Kidney (tissue), 14 donors: ENCODE measurements around the gene ELAC2. TPM values are rescaled to one million over a fixed set of nuclear protein-coding genes. Genes with fewer than 3 reads are reported as not detected.

Experiments
- DNase-seq, 5 donors: peaks; one replicate each; pipeline ENCODE4 v3.0.0-alpha.2; 2013 to 2020
- FAIRE-seq: peaks from 2 replicates; lab custom pipeline; 2012; peaks lifted over from hg19 to GRCh38; lab: Jason Lieb, UNC
- H3K27ac ChIP-seq, 2 donors: one replicate each; pipeline ENCODE4 v1.7.0; 2013; ENCODE audit warnings: low read depth in 2 of 2, low read length in 2 of 2, inconsistent platforms in 1 of 2
- H3K27me3 ChIP-seq: one replicate; pipeline ENCODE4 v1.7.1; 2013; ENCODE audit warnings: low read length, inconsistent platforms; ENCODE audit not compliant: control insufficient read depth, insufficient read depth
- H3K36me3 ChIP-seq, 3 donors: one replicate each; pipeline versions ENCODE4 v1.7.0 to v1.7.1; 2013; ENCODE audit warnings: low read length in 3 of 3, control low read depth in 1 of 3, inconsistent platforms in 1 of 3; ENCODE audit not compliant: insufficient read depth in 3 of 3, control insufficient read depth in 2 of 3
- H3K4me1 ChIP-seq, 3 donors: one replicate each; pipeline versions ENCODE4 v1.7.0 to v1.7.1; 2013; ENCODE audit warnings: low read length in 3 of 3, inconsistent platforms in 1 of 3, low read depth in 1 of 3; ENCODE audit not compliant: control insufficient read depth in 2 of 3, insufficient read depth in 2 of 3
- H3K4me3 ChIP-seq, 3 donors: one replicate each; pipeline versions ENCODE4 v1.7.0 to v1.8.1; 2013; ENCODE audit warnings: low read length in 3 of 3, control low read depth in 1 of 3, inconsistent platforms in 1 of 3
- H3K9ac ChIP-seq, 3 donors: one replicate each; pipeline versions ENCODE4 v1.7.0 to v1.7.1; 2013; ENCODE audit warnings: low read length in 3 of 3, control low read depth in 1 of 3, inconsistent platforms in 1 of 3
- H3K9me3 ChIP-seq, 3 donors: one replicate each; pipeline versions ENCODE4 v1.7.0 to v1.7.1; 2013; ENCODE audit warnings: low read length in 3 of 3, control low read depth in 1 of 3, inconsistent platforms in 1 of 3; ENCODE audit not compliant: control insufficient read depth in 2 of 3, insufficient read depth in 1 of 3
- CTCF ChIP-seq: IDR thresholded peaks from 3 replicates; pipeline ENCODE4 v1.5.1; 2012; ENCODE audit warnings: mild to moderate bottlenecking, moderate library complexity, borderline replicate concordance; ENCODE audit not compliant: insufficient read depth; ENCODE audit errors: extremely low read depth
- intact Hi-C: fragments of 100-400 bp; cut with DNase I; formaldehyde crosslinking; loops from one replicate; pipeline ENCODE4 v1.11.1; 2022
- polyA plus RNA-seq: library from polyadenylated mRNA; stranded (reverse); fragments of 350-450 nt; fragmentation: Illumina TruSeq; extraction: RNeasy Lipid Tissue Mini Kit (QIAGEN cat#74804); gene quantifications from one replicate; pipeline ENCODE4 v1.2.3, GENCODE V29; 2014; ENCODE audit warnings: low read depth, low replicate concordance; ENCODE audit not compliant: insufficient read depth
- total RNA-seq: library from RNA; stranded (reverse); fragmentation: NEBNext Ultra II Directional; extraction: Animal tissue kit (Norgen Biotek cat#: 25700); gene quantifications from one replicate; pipeline ENCODE4 v1.2.1, GENCODE V29; 2021
- donor health status: control.
- donor health status: control.
- donor health status: control.
- donor health status: control.
- donor health status: control.
- donor health status: DM: yes; HTN: yes; CAD: no.
- donor health status: Normal renal cell carcinoma (clear cell type).

ELAC2 gene
- total and polyA plus RNA-seq, 2 donors from 2014 or later, result 29.7 to 57.4 TPM

- Histone ChIP-seq H3K27ac (no peak overlapping the region), H3K9me3 (no peaks in the 10 kb centered on the region), H3K4me1 (no peaks in the 10 kb centered on the region), H3K4me3 (no peak overlapping the region), H3K9ac (no peak overlapping the region), H3K36me3 (peaks cover 10 to 88% (median 64%) of the 10 kb centered on the region in 3 donors), H3K27me3 (no peaks in the 10 kb centered on the region)
- FAIRE-seq (no peak), DNase-seq (peak in 1 of 5 donors; percentile 41)
- intact Hi-C loops, result no loop called here
- TF ChIP-seq CTCF, result no peak
These were observed 21.9 kb downstream of the ELAC2 start for GRCh38 chr17:12995896-12996295.

GRCh38 chr17:12995106-12995895, 22.5 kb downstream of the ELAC2 start:
- Histone ChIP-seq H3K27me3 (no peaks in the 10 kb centered on the region), H3K36me3 (peaks cover 10 to 85% (median 63%) of the 10 kb centered on the region in 3 donors), H3K4me3 (no peak overlapping the region), H3K27ac (no peak overlapping the region), H3K4me1 (no peaks in the 10 kb centered on the region), H3K9me3 (no peaks in the 10 kb centered on the region), H3K9ac (no peak overlapping the region)
- no peak for TF ChIP-seq CTCF
- intact Hi-C loops, result no loop called here
- FAIRE-seq, result no peak
- peak in 1 of 5 donors; percentile 52 for DNase-seq

- intact Hi-C loops, result no loop called here
- no peak for DNase-seq
- Histone ChIP-seq H3K27ac (no peak overlapping the region), H3K9me3 (no peaks in the 10 kb centered on the region), H3K4me3 (no peak overlapping the region), H3K4me1 (no peaks in the 10 kb centered on the region), H3K9ac (no peak overlapping the region), H3K36me3 (peaks cover 10 to 79% (median 58%) of the 10 kb centered on the region in 3 donors), H3K27me3 (no peaks in the 10 kb centered on the region)
- FAIRE-seq, result no peak
- TF ChIP-seq CTCF, result no peak
These were observed 23.3 kb downstream of the ELAC2 start for GRCh38 chr17:12994341-12995074.
